GM12878 (cell line): ENCODE data around the gene IKZF5. TPM values are rescaled to one million over a fixed set of nuclear protein-coding genes. Genes with fewer than 3 reads are reported as not detected.

Source experiments
- CHD1 ChIP-seq: IDR thresholded peaks from 2 replicates; pipeline ENCODE4 v1.6.1; 2012; ENCODE audit warnings: low read depth, low read length, improper control_type of control experiment
- CUX1 ChIP-seq: IDR thresholded peaks from 2 replicates; pipeline ENCODE4 v1.6.1; 2012; ENCODE audit warnings: improper control_type of control experiment, low read depth, low read length; ENCODE audit not compliant: insufficient replicate concordance
- MLLT1 ChIP-seq: fragments of 450-650 bp; IDR thresholded peaks from 2 replicates; pipeline ENCODE4 v1.6.1; 2016; ENCODE audit warnings: mild to moderate bottlenecking
- NR2C2 ChIP-seq: IDR thresholded peaks from 2 replicates; pipeline ENCODE4 v1.6.1; 2011; ENCODE audit warnings: borderline replicate concordance, low read depth; ENCODE audit not compliant: control insufficient read depth, insufficient read length
- SMAD5 ChIP-seq: IDR thresholded peaks from 2 replicates; pipeline ENCODE4 v1.6.1; 2016; ENCODE audit warnings: antibody characterized with exemption, low read depth
- STAT3 ChIP-seq: IDR thresholded peaks from 2 replicates; pipeline ENCODE4 v1.6.1; 2011; ENCODE audit warnings: low read depth, low read length, improper control_type of control experiment
- ZBTB4 ChIP-seq: fragments of 450-650 bp; formaldehyde crosslinking; IDR thresholded peaks from 2 replicates; pipeline ENCODE4 v1.4.0; 2022; ENCODE audit warnings: mild to moderate bottlenecking, moderate library complexity
- polyA plus RNA-seq, 11 experiments: library from polyadenylated mRNA; depleted of rRNA in 4 of 11; unstranded in 6 of 11; stranded (reverse) in 5 of 11; fragments of >200 nt; fragmentation: Nextera tagmentation in 4 of 11; fragmentation: Illumina TruSeq in 1 of 11; extraction: Ambion mirVana in 4 of 11; extraction: Trizol in 1 of 11; gene quantifications; 1 replicate in 1 of 11; 2 replicates in 10 of 11; pipeline versions ENCODE4 v1.2.1 to v1.2.3, GENCODE V29; 2011 to 2016; ENCODE audit warnings: inconsistent platforms in 2 of 11, missing spikeins in 2 of 11, low read depth in 1 of 11
- total RNA-seq, 4 experiments: library from RNA; depleted of rRNA in 3 of 4; stranded (reverse); fragments of >200 nt in 3 of 4; fragmentation: Illumina TruSeq in 1 of 4; extraction: Trizol in 1 of 4; gene quantifications; 2 replicates each; pipeline versions ENCODE4 v1.2.1 to v1.2.3, GENCODE V29; 2013 to 2021

IKZF5 gene
- total and polyA plus RNA-seq, 10 of the 15 experiments (the other 5 are each of a cell fraction or from before 2014, with no cell fraction given), result 5.3 to 23.2 (median 11.8) TPM

- TF ChIP-seq MLLT1 (no peak), CHD1 (no peak), STAT3 (no peak), CUX1 (no peak), ZBTB4 (no peak), SMAD5 (no peak), NR2C2 (no peak)
- TF ChIP-seq, all 136 proteins: peak for 0
Measured at GRCh38 chr10:123027861-123028260, 19.3 kb upstream of the IKZF5 start (continued).
